Keratinocyte (primary cell): Measurements from ENCODE around the gene GABPB2. TPM values are rescaled to one million over a fixed set of nuclear protein-coding genes. Genes with fewer than 3 reads are reported as not detected.

Experiments used
- DNase-seq: peaks from one replicate; pipeline ENCODE4 v3.0.0-alpha.2; 2011; ENCODE audit warnings: low read depth, missing footprints, low spot score
- FAIRE-seq: peaks from 2 replicates; lab custom pipeline; 2011; peaks lifted over from hg19 to GRCh38; lab: Jason Lieb, UNC
- H2AFZ ChIP-seq: 2 replicates; pipeline ENCODE4 v1.6.0; 2012; ENCODE audit warnings: low read length, control low read depth, inconsistent platforms; ENCODE audit not compliant: control insufficient read depth
- H3K27ac ChIP-seq: 2 replicates; pipeline ENCODE4 v1.5.1; 2011; ENCODE audit warnings: low read length; ENCODE audit not compliant: control insufficient read depth, insufficient read depth
- H3K27me3 ChIP-seq: 3 replicates; pipeline ENCODE4 v1.6.0; 2011; ENCODE audit warnings: low read length; ENCODE audit not compliant: control insufficient read depth, insufficient read depth; ENCODE audit errors: extremely low read depth
- H3K36me3 ChIP-seq, 2 experiments: 2 replicates in 1 of 2; 3 replicates in 1 of 2; pipeline ENCODE4 v1.5.1; 2011; ENCODE audit warnings: low read length in 2 of 2, mild to moderate bottlenecking in 1 of 2; ENCODE audit not compliant: control insufficient read depth in 2 of 2, insufficient read depth in 2 of 2; ENCODE audit errors: extremely low read depth in 1 of 2
- H3K4me1 ChIP-seq: 3 replicates; pipeline ENCODE4 v1.5.1; 2011; ENCODE audit warnings: low read length; ENCODE audit not compliant: control insufficient read depth, insufficient read depth; ENCODE audit errors: extremely low read depth
- H3K4me2 ChIP-seq: 3 replicates; pipeline ENCODE4 v1.6.0; 2011; ENCODE audit warnings: low read depth, low read length; ENCODE audit not compliant: control insufficient read depth, insufficient read depth; ENCODE audit errors: extremely low read depth
- H3K4me3 ChIP-seq, 3 experiments: fragments of 200-600 bp in 1 of 3; sonication (generic) in 1 of 3; 2 replicates in 2 of 3; 3 replicates in 1 of 3; pipeline ENCODE4 v1.5.1; 2011 to 2016; ENCODE audit warnings: low read length in 3 of 3, mild to moderate bottlenecking in 3 of 3, control low read depth in 2 of 3, inconsistent platforms in 1 of 3, low read depth in 1 of 3, mixed read lengths in 1 of 3, mixed run types in 1 of 3, moderate library complexity in 1 of 3; ENCODE audit not compliant: control insufficient read depth in 2 of 3, insufficient read depth in 2 of 3; ENCODE audit errors: extremely low read depth in 1 of 3
- H3K79me2 ChIP-seq: 2 replicates; pipeline ENCODE4 v1.6.0; 2012; ENCODE audit warnings: low read length; ENCODE audit not compliant: control insufficient read depth, insufficient read depth
- H3K9ac ChIP-seq: 3 replicates; pipeline ENCODE4 v1.6.0; 2011; ENCODE audit warnings: low read length; ENCODE audit not compliant: control insufficient read depth, insufficient read depth; ENCODE audit errors: extremely low read depth
- H3K9me1 ChIP-seq: 3 replicates; pipeline ENCODE4 v1.6.0; 2011; ENCODE audit warnings: low read length; ENCODE audit not compliant: control insufficient read depth, insufficient read depth; ENCODE audit errors: extremely low read depth
- H3K9me3 ChIP-seq: 2 replicates; pipeline ENCODE4 v1.5.1; 2012; ENCODE audit warnings: low read depth, low read length; ENCODE audit not compliant: control insufficient read depth
- H4K20me1 ChIP-seq: 3 replicates; pipeline ENCODE4 v1.6.0; 2011; ENCODE audit warnings: low read length; ENCODE audit not compliant: control insufficient read depth, insufficient read depth; ENCODE audit errors: extremely low read depth
- CTCF ChIP-seq, 3 experiments: IDR thresholded peaks in 1 of 3; conservative IDR thresholded peaks in 1 of 3; optimal IDR thresholded peaks in 1 of 3; 2 replicates in 2 of 3; 3 replicates in 1 of 3; pipeline versions ENCODE3 to v1.5.1; 2011; ENCODE audit warnings: low read length in 3 of 3, mild to moderate bottlenecking in 3 of 3, moderate library complexity in 2 of 3, control low read depth in 1 of 3, inconsistent platforms in 1 of 3; ENCODE audit not compliant: insufficient read depth in 2 of 3; ENCODE audit errors: extremely low read depth in 1 of 3
- EZH2 ChIP-seq: IDR thresholded peaks from one replicate; pipeline ENCODE4 v1.6.1; 2012; ENCODE audit warnings: inconsistent platforms, mild to moderate bottlenecking, low read length, moderate library complexity
- dilution Hi-C: fragments of 300-500 bp; cut with MboI; formaldehyde crosslinking; loops from one replicate; pipeline ENCODE4 v1.7.0; 2020; ENCODE audit warnings: low sequenced_read_pairs; ENCODE audit not compliant: extremely low pct_ligation_motif_present
- polyA plus RNA-seq, 5 experiments: library from polyadenylated mRNA; depleted of rRNA in 3 of 5; stranded (reverse) in 3 of 5; stranded (forward) in 1 of 5; unstranded in 1 of 5; fragments of >200 nt; gene quantifications; 1 replicate in 1 of 5; 2 replicates in 3 of 5; 3 replicates in 1 of 5; pipeline versions ENCODE4 v1.2.1 to v1.2.3, GENCODE V29; 2011 to 2012; ENCODE audit warnings: missing spikeins in 2 of 5, low read depth in 1 of 5, low replicate concordance in 1 of 5

Gene GABPB2
- polyA plus RNA-seq, 1 donor (not counting 4 experiments of a cell fraction or from before 2014, with no cell fraction given), result 13.3 TPM

DNA sequence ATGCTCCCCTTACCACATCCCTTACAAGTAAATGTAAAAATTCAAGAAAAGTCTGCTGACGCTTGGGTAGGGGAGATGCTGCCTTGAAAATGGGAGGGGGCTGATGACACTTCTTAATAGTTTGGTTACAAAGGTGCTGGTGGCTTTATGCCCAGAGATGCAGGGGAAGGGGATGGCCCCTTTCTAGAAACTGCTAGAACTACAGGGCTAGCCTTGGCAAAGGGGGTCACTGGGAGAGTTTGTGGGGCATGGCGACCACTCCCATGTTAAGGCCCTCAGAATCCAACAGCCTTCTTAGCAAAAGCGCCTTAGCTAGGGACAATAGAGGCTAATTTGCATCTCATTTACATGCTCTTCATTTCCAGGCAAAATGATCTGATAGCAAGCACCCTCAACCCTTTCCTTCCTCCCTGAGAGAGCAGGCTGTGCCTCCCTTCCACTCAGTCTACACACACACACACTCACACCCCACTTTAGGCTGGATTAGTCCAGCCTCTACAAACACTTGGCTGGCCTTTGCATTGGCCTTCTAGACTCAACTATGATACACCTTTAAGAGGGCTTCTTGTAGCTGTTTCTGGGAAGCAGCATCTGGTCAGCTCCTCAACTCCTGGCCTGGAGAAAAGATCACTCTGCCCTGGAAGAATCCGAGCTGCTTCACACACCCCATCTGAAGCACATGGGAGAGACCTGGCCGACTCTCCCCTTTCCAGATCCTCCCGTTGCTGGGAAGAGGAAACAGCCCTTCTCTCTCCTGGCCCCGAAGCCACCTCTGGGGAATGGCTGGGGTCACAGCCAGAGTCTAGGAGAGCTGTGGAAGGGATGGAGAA, 74.1 kb downstream of the GABPB2 start:
- Histone ChIP-seq H3K4me1 (peaks cover 15% of the 10 kb centered on the region), H3K9me3 (no peaks in the 10 kb centered on the region), H3K36me3 (no peaks in the 10 kb centered on the region), H3K9me1 (no peaks in the 10 kb centered on the region), H3K27ac (no peak overlapping the region), H2AFZ (no peak overlapping the region), H3K4me2 (no peak overlapping the region), H3K4me3 (no peak overlapping the region), H3K9ac (no peak overlapping the region), H4K20me1 (no peaks in the 10 kb centered on the region), H3K27me3 (peaks cover 15% of the 10 kb centered on the region), H3K79me2 (no peaks in the 10 kb centered on the region)
- FAIRE-seq, result no peak
- TF ChIP-seq CTCF (optimal IDR thresholded peaks at IDR 0.05 in 1 of 3, IDR thresholded peaks at IDR 0.05 in 1 of 3, conservative IDR thresholded peaks at IDR 0.05 in 1 of 3; ENCODE audit: extremely low read depth in 1 of 3, insufficient read depth in 2 of 3, low read length in 3 of 3) (no peak), EZH2 (no peak)
- DNase-seq, result no peak
- dilution Hi-C loops, result no loop called here

DNA sequence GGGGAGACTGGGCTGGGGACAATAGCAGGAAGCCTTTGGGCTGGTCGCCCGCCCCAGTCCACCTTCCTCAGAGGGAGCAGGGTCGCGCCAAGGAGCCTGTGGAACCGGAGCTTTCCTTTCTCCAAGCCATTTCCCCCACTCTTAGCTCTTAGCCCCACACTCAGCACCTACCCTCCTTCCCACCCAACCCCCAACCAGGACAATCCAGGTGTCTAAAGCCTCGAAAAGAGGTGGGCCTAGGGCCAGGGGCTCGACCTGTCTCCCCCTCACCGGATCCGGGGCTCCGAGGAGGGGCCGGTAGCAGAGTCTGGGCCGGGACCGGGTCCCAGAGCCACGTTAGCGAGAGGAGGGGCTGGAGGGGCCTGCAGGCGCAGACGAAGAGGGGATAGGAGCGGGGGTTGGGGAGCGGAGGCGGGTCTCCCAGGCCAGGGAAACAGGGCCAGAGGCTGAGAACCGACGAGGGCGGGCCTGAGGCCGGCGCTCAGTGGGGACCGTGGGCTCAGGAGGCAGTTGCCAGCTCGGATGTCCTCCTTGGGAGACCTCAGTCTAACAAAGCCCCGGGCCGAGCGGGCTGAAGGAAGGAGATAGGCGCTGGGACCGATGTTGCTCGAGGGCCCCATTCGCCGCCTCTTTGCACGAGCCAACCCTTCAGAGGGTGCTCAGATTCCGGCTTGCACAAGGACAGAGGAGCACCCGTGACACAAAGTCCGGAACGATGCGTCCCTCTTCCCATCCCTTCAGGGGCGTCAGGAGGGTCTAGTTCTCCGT, 74.9 kb downstream of the GABPB2 start:
- dilution Hi-C loops, result no loop called here
- Histone ChIP-seq H2AFZ (no peak overlapping the region), H3K27ac (no peak overlapping the region), H3K79me2 (no peaks in the 10 kb centered on the region), H3K4me2 (peak overlapping the region; percentile 94), H3K27me3 (peaks cover 15% of the 10 kb centered on the region), H3K4me1 (peaks cover 15% of the 10 kb centered on the region), H3K36me3 (no peaks in the 10 kb centered on the region), H3K9me3 (no peaks in the 10 kb centered on the region), H4K20me1 (no peaks in the 10 kb centered on the region), H3K4me3 (peak overlapping the region in 1 of 3 experiments; percentile 78), H3K9me1 (no peaks in the 10 kb centered on the region), H3K9ac (no peak overlapping the region)
- TF ChIP-seq EZH2 (peak; percentile 69), CTCF (optimal IDR thresholded peaks at IDR 0.05 in 1 of 3, IDR thresholded peaks at IDR 0.05 in 1 of 3, conservative IDR thresholded peaks at IDR 0.05 in 1 of 3; ENCODE audit: extremely low read depth in 1 of 3, insufficient read depth in 2 of 3, low read length in 3 of 3) (no peak)
- DNase-seq (no peak), FAIRE-seq (no peak)
